Measurements from ENCODE around the gene GGPS1. TPM values are rescaled to one million over a fixed set of nuclear protein-coding genes. Genes with fewer than 3 reads are reported as not detected.

GGPS1 gene
- polyA plus RNA-seq, 1 experiment = 45.2 TPM

- Histone ChIP-seq H3K9me3 (ENCODE audit: control insufficient read depth, insufficient read depth, low read length) (no peaks in the 10 kb centered on the region), H3K27ac (ENCODE audit: low read depth, low read length) (no peak overlapping the region), H3K27me3 (ENCODE audit: control insufficient read depth, insufficient read depth, low read length) (no peaks in the 10 kb centered on the region), H3K4me3 (ENCODE audit: low read depth, low read length) (no peak overlapping the region)
- TF ChIP-seq, protein P1, sequence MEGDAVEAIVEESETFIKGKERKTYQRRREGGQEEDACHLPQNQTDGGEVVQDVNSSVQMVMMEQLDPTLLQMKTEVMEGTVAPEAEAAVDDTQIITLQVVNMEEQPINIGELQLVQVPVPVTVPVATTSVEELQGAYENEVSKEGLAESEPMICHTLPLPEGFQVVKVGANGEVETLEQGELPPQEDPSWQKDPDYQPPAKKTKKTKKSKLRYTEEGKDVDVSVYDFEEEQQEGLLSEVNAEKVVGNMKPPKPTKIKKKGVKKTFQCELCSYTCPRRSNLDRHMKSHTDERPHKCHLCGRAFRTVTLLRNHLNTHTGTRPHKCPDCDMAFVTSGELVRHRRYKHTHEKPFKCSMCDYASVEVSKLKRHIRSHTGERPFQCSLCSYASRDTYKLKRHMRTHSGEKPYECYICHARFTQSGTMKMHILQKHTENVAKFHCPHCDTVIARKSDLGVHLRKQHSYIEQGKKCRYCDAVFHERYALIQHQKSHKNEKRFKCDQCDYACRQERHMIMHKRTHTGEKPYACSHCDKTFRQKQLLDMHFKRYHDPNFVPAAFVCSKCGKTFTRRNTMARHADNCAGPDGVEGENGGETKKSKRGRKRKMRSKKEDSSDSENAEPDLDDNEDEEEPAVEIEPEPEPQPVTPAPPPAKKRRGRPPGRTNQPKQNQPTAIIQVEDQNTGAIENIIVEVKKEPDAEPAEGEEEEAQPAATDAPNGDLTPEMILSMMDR (IDR thresholded peaks at IDR 0.05; ENCODE audit: low read depth, low read length) = no peak
- POLR2A ChIA-PET = interaction anchor here (1.3 kb wide), 1 partner anchor 14 kb away, joined by 3 read pairs; the partner anchor contains the start of gene GGPS1
- CTCF ChIA-PET = interaction anchor here (0.5 to 0.8 kb wide), 2 partner anchors 74 to 106 kb away, joined by 3 to 4 read pairs; no protein-coding TSS in a partner anchor
- no peak for DNase-seq (ENCODE audit: low read depth, low spot score)
Measured at GRCh38 chr1:235342471-235342870, 14.1 kb downstream of the GGPS1 start.

DNA sequence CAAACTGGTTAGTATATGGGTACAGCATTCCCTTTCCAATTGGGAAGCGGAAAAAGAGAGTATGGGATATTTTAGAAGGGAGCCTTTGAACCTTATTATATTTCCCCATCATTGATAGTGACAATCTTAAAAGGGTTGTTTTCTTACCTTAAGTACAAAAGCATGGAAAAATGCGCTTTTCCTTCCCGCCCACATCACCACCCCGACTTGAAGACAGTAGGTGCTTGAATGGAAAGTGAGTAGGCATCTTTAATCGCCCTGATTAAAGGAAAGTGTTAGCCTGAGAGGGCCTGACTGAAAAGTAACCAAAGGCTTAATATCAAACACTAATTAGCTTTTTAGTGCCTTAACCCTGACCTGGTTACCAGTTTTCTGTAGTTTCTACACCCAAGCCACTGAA, 15.4 kb downstream of the GGPS1 start:
- DNase-seq (ENCODE audit: low read depth, low spot score) = no peak
- Histone ChIP-seq H3K4me3 (ENCODE audit: low read depth, low read length) (no peak overlapping the region), H3K9me3 (ENCODE audit: control insufficient read depth, insufficient read depth, low read length) (no peaks in the 10 kb centered on the region; the same call in 1 of the 2 replicates), H3K27me3 (ENCODE audit: control insufficient read depth, insufficient read depth, low read length) (no peaks in the 10 kb centered on the region), H3K27ac (ENCODE audit: low read depth, low read length) (no peak overlapping the region)
- POLR2A ChIA-PET = no interaction called here
- TF ChIP-seq, protein P1 (IDR thresholded peaks at IDR 0.05; ENCODE audit: low read depth, low read length) = no peak
- CTCF ChIA-PET = no interaction called here

GRCh38 chr1:235351441-235351840, 23.1 kb downstream of the GGPS1 start:
- H3K9me3 ChIP-seq (ENCODE audit: control insufficient read depth, insufficient read depth, low read length) = no peaks in the 10 kb centered on the region; the same call in 1 of the 2 replicates
- CTCF ChIA-PET = no interaction called here
- no peaks in the 10 kb centered on the region for H3K27me3 ChIP-seq (ENCODE audit: control insufficient read depth, insufficient read depth, low read length)
- H3K27ac ChIP-seq (ENCODE audit: low read depth, low read length) = no peak overlapping the region
- no peak for DNase-seq (ENCODE audit: low read depth, low spot score)
- H3K4me3 ChIP-seq (ENCODE audit: low read depth, low read length) = no peak overlapping the region
- TF ChIP-seq, protein P1 (IDR thresholded peaks at IDR 0.05; ENCODE audit: low read depth, low read length) = no peak
- POLR2A ChIA-PET = no interaction called here

GRCh38 chr1:235351898-235352297, 23.5 kb downstream of the GGPS1 start:
- TF ChIP-seq, protein P1 (IDR thresholded peaks at IDR 0.05; ENCODE audit: low read depth, low read length) = no peak
- no peak overlapping the region for H3K4me3 ChIP-seq (ENCODE audit: low read depth, low read length)
- H3K27ac ChIP-seq (ENCODE audit: low read depth, low read length) = no peak overlapping the region
- H3K9me3 ChIP-seq (ENCODE audit: control insufficient read depth, insufficient read depth, low read length) = no peaks in the 10 kb centered on the region; the same call in 1 of the 2 replicates
- no peaks in the 10 kb centered on the region for H3K27me3 ChIP-seq (ENCODE audit: control insufficient read depth, insufficient read depth, low read length)
- CTCF ChIA-PET = no interaction called here
- no peak for DNase-seq (ENCODE audit: low read depth, low spot score)
- POLR2A ChIA-PET = no interaction called here

GRCh38 chr1:235357485-235358373, 29.4 kb downstream of the GGPS1 start:
- DNase-seq (ENCODE audit: low read depth, low spot score) = no peak
- ChIA-PET CTCF (no interaction called here), POLR2A (interaction anchor here (1.1 kb wide), 1 partner anchor 10 kb away, joined by 5 read pairs; the partner anchor contains the start of gene TBCE)
- H3K27me3 ChIP-seq (ENCODE audit: control insufficient read depth, insufficient read depth, low read length) = no peaks in the 10 kb centered on the region
- no peaks in the 10 kb centered on the region for H3K9me3 ChIP-seq (ENCODE audit: control insufficient read depth, insufficient read depth, low read length)
- H3K4me3 ChIP-seq (ENCODE audit: low read depth, low read length) = no peak overlapping the region
- TF ChIP-seq, protein P1 (IDR thresholded peaks at IDR 0.05; ENCODE audit: low read depth, low read length) = no peak
- no peak overlapping the region for H3K27ac ChIP-seq (ENCODE audit: low read depth, low read length)
